ENCODE results near the gene MYH6. TPM values are rescaled to one million over a fixed set of nuclear protein-coding genes. Genes with fewer than 3 reads are reported as not detected.
"Not testable (repeated sequence)": the region's sequence is repeated elsewhere in the genome, so short reads cannot be mapped to it uniquely, and the experiment has no call there.

The MYH6 gene
- total RNA-seq, 1 experiment from 2014 or later, result not detected

DNA sequence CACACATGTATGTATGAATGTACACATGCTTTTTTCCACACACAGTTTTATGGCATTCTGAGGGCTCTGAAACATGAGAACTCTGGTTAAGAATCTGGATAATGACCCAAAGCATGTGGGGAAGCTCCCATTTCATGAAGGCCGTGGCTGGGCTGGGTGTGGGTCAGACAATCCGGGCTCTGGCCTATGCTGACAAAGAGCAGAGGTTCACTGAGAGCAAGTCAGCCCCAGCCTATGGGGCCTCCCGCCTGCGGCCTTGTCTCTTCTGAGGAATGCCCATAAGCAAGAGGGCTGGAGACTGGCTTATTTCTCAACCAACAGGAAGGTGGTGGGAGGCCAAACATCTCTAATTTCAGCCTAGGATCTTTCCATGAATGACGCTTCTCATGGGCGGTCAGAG is 8.5 kb downstream of the MYH6 start:
- no peak for DNase-seq (ENCODE audit: extremely low read depth, low read depth)

DNA sequence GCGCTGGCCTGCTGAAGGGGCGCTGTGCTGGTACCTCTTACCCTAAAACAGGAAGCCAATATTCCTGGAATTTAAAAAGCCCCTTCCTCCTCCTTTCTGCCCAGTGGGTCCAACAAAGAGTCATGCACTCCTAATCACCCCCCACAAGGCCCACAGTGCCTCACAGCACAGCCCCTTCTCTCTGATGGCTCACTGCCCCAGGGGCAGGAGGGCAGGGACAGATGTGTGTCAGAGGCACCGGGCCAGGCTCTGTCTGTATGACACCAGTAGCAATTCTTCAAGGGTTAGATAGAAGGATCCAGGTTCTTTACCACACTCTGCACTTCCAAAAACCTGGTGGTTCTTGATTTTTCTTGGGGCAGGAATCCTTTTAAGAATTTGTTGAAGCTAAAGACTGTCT is 8.9 kb downstream of the MYH6 start:
- DNase-seq (ENCODE audit: extremely low read depth, low read depth), result no peak

DNA sequence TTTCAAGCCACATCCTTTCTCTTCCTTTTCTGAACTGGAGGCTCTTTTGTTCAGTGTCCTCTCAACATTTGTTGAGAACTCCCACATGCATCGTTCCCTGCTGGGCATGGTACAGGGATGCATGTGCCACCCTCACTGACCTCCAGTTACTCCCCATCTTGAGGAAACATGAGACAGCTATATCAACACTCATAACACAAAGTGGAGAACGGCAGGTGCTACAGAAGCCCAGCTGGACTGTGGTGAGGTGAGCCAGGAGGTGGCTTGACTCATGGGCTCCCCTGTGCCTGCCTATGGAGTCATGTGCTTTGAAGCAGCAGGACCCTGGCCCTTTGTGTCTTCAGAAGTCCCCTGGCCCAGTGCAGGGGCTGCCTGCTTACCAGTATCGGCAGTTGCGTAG is 9.7 kb downstream of the MYH6 start:
- DNase-seq (ENCODE audit: extremely low read depth, low read depth), result no peak

DNA sequence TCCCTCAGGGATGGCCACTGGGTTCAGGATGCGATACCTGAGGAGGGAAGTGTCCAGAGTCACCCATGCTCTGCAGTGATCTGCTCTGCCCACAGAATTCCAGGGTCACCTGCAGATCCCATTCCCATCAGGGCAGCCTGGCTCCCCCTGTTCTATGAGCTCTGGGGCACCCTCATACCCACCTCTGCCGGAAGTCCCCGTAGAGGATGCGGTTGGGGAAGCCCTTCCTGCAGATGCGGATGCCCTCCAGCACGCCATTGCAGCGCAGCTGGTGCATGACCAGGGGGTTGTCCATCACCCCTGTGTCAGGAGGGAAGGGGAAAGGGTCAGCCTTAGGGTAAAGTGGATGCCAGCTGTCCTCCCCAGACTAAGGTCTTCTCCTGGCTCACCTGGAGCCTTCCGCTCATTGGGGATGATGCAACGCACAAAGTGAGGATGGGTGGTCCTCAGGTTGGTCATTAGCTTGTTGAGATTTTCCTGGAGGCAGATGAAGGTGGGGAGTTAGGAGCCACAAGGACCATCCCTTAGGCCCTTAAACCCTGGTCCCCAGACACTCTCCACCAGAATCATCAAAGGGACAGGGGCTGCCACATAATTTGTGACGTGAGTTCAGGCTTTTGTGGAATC is 11.2 kb downstream of the MYH6 start:
- DNase-seq (ENCODE audit: extremely low read depth, low read depth), result no peak

DNA sequence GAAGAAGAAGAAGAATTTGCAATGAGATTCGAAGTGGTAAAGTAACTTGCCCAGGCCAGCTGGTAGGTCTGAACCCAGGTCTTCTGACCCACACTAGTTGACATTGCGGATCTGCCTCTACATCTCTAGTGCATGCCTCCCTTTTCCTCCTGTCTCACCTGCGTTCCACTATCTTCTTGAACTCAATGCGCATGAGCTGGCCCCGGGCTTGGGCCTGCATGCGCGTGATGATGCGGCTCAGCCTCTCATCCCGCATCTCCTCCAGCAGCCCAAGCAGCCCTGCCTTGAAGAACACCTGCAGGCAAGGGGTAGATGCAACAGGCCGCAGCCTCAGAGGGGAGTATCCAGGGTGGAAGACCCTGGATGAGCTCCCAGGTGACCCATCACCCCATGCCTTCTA is 11.9 kb downstream of the MYH6 start:
- DNase-seq (ENCODE audit: extremely low read depth, low read depth), result no peak

DNA sequence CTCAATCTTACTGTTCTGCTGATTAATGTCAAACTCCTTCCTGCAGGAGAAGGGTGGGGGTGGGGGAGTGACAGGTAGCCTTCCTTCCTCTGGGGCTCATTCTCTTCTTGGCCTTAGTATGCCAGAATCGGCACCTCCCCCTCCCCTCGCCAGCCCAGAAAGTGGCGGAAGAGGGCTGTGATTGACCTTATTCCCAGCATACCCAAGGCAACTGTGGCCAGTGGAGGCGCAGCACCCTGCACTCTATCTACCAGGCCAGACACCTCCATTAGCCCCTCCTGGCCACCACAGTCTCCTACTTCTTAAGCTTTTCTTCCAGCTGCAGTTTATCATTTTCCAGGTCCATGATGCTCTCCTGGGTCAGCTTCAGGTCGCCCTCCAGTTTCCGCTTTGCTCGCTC is 15.5 kb downstream of the MYH6 start:
- DNase-seq (ENCODE audit: extremely low read depth, low read depth), result no peak

DNA sequence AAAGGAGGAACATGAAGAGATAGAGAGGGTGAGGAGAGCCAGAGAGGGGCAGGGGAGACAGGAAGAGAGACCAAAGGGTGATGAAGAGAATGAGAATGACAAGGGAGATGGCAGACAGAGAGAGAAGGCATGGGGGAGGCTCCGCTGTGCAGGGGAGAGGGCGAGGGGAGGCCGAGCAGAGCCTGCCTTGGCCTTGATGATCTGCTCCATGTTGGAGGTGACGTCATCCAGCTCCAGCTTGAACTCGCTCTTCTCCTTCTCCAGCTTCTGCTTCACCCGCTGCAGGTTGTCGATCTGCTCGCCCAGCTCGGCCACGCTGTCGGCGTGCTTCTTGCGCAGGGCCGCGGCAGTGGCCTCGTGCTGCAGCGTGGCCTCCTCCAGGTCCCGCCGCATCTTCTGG is 18.2 kb downstream of the MYH6 start:
- DNase-seq (ENCODE audit: extremely low read depth, low read depth), result not testable (repeated sequence)

DNA sequence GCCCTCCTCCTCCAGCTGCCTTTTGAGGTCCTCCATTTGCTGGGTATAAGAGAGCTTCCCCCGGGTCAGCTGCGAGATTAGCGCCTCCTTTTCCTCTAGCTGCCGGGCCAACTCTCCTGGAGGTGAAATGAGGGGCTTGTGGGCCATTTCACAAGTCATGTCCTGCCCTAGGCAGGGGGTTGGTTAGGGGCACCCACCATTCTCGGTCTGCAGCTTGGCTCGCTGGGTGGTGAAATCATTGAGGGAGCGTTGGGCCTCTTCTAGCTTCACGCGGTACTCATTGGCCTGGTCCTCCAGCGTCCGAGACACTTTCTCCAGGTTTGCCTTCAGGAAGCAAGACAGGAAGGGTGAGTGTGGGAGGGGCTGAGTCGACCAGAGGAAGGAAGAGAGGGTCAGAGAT is 18.7 kb downstream of the MYH6 start:
- no peak for DNase-seq (ENCODE audit: extremely low read depth, low read depth)

DNA sequence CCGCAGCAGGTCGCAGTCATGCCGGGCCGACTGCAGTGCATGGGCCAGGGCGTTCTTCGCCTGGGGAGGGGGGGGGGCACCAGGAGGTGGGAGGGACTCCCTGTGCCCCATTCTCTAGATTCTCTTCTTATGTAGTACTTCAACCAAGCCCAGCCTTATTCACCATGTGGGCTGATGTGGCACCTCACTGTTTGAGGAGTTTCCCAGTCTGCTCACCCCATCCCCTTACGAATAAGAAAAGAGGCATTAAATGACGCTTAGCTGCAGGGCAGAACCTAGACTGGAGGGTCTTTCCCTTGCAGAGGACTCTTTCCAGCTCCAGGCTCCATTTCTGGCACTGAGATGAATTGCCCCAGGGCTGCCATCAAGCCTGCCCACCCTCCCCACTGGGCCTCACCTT is 19.1 kb downstream of the MYH6 start:
- DNase-seq (ENCODE audit: extremely low read depth, low read depth), result no peak

DNA sequence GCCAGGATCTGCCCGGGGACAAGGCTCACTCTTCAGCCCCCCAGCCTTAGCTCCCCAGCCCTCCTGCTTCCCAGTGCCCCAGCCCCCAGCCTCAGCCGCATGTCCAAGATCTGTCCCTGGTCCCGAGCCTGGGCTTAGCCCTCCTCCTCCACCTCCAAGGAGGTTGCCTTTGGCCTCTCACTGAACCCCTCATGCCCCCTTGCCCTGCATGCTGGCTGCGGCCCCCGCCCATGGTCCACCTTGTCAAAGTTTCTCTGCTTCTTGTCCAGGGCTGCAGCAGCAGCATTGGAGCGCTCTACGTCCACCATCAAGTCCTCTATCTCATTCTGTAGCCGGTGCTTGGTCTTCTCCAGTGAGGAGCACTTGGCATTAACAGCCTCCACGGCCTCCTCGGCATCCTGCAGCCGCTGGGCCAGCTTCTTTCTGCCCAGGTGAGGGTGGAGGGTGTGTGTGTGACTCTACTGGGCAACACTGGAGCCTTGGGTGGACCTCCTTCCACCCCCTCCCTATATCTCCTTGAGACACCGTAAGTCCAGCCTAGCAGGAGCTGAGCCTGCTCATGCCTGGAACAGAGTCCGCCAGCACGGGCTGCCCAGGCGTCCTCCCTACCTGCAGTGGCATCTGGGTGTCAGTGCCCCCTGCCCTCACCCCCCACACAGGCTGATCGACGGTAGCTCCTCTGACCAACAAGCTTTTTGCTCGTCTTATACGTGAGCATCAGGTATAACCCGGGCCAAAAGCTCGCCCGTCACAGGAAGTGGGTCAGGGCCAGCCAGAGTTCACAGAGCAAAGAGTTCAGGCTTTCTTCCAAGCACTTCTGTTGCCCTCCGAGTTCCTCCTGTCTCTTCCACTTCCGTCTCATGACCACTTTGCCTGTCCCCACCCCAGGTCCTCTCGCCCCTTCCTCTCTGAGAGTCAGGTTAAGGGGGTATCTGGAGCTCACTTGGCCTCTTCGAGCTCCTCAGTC is 19.9 kb downstream of the MYH6 start:
- DNase-seq (ENCODE audit: extremely low read depth, low read depth), result no peak

DNA sequence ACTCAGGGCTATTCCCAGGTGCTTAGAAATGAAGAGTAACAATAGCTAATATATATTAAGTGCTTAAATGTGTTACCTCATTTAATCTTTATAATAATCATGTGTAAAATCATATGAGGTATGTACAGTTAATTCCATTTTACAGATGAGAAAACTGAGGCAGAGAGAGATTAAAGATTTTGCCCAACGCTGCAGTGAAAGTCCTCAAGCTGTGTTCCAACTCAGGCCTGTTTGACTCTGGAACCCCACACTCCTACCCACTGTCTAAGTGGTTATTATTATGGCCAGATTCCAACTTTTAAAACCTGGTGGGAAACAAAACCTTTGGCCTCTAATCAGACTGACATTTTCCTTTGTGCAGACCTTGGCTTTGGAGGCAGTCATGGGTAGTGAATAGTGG is 21.1 kb downstream of the MYH6 start:
- DNase-seq (ENCODE audit: extremely low read depth, low read depth), result no peak

DNA sequence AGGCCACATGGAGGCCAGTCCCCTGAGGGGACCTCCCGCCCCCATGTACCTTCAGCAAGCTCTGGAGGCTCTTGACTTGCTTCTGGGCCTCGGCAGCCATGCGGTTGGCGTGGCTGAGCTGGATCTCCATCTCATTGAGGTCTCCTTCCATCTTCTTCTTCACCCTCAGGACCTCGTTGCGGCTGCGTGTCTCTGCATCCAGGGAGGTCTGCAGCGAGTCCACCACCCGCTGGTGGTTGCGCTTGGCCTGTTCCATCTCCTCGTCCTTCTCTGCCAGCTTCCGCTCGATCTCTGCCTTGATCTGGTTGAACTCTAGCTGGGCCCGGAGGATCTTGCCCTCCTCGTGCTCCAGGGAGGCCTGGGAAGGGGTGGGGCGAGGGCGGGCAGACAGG is 21.8 kb downstream of the MYH6 start:
- not testable (repeated sequence) for DNase-seq (ENCODE audit: extremely low read depth, low read depth)

DNA sequence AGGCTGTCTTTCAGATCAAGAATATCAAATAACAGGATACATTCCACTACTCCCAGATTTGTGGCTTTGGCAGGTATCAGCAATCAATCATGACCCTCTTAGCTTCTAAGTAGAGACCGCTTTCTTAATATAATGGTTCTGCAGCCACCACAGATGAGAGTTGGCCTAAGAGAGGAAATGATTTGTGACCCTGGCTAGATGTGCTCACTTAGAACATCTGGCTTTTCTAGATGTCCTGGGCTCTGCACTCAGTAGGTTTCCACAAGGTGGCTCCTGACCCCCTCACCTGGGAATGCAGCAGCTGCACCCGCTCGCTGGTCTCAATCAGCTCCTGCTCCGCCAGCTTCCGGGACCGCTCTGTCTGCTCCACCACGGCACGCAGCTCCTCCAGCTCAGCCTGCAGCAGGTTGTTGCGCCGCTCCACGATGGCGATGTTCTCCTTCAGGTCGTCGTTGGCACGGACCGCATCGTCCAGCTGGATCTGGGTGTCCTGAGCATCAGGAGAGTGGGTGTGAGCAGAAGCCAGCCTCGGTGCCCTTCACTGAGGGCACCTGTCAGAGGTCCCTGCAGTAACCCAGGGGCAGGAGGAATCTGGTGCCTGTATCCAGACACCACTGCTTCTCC is 22.3 kb downstream of the MYH6 start:
- no peak for DNase-seq (ENCODE audit: extremely low read depth, low read depth)

DNA sequence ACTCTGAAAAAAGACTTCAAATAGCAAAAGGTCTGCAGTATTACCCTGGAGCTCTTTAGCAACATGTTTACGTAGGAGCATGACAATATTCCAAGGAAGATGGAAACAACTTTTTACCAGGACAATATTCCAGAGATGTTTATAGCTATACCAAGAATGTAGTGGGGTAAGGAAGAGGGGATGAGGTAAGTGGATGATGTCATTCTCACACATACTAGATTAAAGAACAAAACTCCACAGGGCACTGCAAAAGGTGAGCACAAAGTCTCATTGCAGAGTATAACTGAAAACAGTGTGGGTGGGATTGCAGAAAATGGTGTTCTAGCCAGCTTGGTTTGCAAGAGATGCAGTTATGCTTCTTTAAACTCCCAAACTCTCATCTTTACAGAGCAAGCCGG is 22.8 kb downstream of the MYH6 start:
- DNase-seq (ENCODE audit: extremely low read depth, low read depth), result no peak

DNA sequence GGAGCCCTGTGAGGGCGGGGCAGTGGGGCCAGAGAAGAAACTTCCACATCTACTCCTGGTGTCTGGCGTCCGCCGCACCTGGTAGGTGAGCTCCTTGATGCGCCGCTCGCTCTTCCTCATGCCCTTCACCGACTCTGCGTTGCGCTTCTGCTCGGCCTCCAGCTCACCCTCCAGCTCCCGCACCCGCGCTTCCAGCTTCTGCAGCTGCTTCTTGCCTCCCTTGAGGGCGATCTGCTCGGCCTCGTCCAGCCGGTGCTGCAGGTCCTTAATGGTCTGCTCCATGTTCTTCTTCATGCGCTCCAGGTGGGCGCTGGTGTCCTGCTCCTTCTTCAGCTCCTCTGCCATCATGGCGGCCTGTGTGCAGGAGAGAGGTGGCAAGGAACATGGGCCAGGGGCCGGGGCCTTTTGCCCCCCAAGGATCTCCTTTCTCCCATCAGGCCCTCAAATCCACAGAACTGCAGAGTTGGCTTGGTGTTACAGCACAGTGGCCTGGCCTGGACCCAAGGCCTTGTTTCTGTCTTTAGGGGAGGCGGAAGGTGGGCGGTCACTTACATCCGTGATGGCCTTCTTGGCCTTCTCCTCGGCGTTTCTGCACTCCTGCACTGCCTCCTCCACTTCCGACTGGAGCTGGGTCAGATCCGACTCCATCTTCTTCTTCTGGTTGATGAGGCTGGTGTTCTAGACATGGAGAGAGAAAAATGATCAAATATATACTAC is 23.6 kb downstream of the MYH6 start:
- no peak for DNase-seq (ENCODE audit: extremely low read depth, low read depth)

DNA sequence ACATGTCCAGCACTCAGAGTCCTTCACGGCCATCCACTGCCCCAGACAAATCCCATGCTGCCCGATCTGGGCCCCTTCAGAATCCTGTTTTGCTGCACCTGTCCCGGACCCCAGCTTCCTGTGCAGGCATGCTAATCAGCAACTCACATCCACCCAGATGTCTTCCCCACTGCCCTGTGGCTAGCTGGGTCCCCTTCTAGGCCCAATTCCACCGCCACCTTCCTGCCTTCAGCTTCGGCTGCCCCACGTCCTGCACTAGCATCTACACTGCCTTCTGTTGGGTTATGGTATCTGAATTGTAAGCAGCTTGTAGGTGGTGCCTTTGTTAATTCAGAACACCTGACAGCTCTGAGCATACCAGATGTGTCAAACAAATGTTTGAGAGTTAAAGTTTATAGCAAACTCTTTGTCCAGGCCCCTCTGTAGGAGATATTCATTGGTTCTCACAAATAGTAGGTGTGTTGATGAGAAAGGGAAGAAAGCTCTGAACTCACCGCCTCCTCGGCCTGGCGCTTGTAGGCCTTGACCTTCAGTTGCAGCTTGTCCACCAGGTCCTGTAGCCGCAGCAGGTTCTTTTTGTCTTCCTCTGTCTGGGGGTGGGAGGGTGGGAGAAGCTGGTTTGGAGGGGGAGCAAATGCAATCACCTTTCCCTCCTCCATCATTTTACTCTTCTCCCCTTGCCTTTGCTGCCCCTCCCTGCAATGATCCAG is 25.2 kb downstream of the MYH6 start:
- DNase-seq (ENCODE audit: extremely low read depth, low read depth), result no peak

DNA sequence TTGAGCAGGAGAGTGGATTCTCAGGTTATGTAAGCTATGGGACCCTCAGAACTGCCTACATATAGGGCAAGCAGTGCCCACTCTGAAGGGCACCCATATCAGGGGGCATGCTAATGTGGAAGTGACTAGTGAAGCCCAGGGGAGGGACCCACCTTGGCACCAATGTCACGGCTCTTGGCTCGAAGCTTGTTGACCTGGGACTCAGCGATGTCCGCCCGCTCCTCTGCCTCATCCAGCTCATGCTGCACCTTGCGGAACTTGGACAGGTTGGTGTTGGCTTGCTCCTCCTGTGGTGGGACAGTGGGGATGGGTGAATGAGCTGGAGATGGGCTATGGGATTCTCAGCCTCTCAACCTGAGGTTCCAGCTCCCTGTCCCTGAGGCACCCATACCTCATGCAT is 25.8 kb downstream of the MYH6 start:
- DNase-seq (ENCODE audit: extremely low read depth, low read depth), result no peak

DNA sequence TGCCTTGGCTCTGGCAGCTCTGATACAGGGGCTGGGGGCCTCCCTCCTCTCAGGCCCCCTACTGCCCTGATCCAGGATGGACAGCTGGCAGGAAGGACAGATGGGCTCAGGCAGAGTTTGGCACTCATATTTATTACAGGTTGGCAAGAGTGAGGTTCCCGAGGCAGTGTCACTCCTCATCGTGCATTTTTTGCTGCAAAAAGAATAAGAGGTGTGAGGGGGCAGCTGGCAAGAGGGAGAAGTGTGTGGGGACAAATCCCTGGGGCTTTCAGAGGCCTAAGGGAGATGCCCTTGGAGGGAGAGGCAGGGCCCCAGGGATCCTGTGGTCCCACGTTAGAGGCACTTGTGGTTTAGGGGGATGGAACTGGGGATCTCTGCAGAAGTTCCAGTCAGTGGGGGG is 26.2 kb downstream of the MYH6 start:
- no peak for DNase-seq (ENCODE audit: extremely low read depth, low read depth)

DNA sequence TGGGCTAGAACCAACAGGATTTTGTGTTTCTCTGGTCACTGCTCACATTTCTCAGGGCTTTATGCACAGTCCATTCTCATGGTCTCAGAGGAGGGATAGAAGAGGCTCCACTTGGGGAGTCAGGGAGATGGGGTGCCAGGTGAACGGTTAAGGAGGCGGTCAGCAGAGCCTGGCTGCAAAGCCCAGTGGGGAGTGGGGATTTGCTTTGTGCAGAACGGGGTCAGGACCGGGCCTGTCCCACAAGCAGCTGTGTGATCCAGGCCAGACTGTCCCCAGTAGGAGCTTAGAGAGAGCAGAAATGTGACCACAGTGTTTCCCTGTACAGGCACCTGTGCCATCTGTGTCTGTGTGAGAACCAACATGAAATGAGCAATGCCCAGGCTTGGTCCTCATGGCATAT is 27.1 kb downstream of the MYH6 start:
- no peak for DNase-seq (ENCODE audit: extremely low read depth, low read depth)

DNA sequence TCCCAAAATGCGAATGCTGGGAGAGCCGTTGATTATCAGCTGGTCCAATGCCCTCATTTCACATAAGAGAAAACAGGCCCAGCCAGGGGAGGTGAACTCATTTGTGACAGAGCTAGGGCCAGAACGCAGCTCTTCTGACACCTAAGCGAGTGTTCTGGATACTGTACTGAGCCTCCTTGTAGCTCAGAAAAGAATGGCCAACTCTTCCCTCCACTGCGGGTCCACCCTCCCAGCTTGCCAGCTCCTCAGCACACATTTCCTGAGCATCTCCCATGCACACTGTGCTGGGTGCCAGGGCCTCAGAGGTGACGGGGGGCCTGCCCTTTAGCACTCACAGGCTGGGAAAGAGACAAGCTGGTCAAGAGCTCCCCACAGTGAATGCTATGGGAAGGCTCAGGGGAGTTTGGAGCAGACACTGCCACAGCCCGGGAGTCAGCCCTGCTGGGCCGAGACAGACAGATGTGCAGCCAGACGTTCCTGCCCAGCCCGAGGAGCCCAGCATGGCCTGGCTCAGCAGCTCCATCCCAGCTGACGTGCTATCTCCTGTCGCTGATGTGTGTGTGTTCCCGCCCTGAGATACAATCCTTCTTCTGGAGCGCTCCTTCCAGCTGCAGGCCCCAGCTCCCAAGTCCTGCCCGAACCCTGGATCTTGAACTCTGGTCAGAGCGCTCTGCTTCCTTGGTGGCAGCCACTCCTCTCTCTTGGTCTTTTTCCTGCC is 27.7 kb downstream of the MYH6 start:
- DNase-seq (ENCODE audit: extremely low read depth, low read depth), result no peak
